GM04504 (cell line): ENCODE data around the gene RAB40AL.
A peak's percentile ranks its signal among the peaks of the same experiment; 100 is the strongest.
"Not testable (repeated sequence)": the region's sequence is repeated elsewhere in the genome, so short reads cannot be mapped to it uniquely, and the experiment has no call there.

Source experiments
- DNase-seq: peaks from one replicate; pipeline ENCODE4 v3.0.0-alpha.2; 2012; ENCODE audit warnings: low read depth

Gene RAB40AL, protein sequence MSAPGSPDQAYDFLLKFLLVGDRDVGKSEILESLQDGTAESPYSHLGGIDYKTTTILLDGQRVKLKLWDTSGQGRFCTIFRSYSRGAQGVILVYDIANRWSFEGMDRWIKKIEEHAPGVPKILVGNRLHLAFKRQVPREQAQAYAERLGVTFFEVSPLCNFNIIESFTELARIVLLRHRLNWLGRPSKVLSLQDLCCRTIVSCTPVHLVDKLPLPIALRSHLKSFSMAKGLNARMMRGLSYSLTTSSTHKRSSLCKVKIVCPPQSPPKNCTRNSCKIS

GRCh38 chrX:102936972-102937371, at the start of gene RAB40AL:
Gene RAB40AL (plus strand): TSS chrX:102937272. CDS start chrX:102937319, 47 bp downstream.
- DNase-seq: not testable (repeated sequence)

GRCh38 chrX:102887687-102888086, 49.4 kb upstream of the RAB40AL start:
- no peak for DNase-seq

DNA sequence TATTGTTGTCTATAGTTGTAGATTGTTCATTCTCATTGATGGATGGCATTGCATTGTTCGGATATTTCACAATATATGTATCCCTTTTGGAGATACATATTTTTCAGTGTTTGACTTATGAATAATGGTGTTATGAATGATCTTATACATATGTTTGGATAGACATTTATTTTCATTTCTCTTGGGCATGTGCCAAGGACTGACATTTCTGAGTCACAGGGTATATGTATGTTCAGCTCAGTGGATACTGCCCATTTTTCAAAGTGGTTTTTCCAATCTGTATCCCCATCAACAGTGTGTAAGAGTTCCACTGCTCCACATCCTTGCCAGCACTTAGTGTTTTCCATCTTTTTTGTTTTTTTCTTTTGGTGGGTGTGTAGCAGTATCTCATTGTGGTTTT, 45.0 kb upstream of the RAB40AL start:
- DNase-seq: no peak

- peak; percentile 45 for DNase-seq
Measured at GRCh38 chrX:102899940-102900916, 36.8 kb upstream of the RAB40AL start.

DNA sequence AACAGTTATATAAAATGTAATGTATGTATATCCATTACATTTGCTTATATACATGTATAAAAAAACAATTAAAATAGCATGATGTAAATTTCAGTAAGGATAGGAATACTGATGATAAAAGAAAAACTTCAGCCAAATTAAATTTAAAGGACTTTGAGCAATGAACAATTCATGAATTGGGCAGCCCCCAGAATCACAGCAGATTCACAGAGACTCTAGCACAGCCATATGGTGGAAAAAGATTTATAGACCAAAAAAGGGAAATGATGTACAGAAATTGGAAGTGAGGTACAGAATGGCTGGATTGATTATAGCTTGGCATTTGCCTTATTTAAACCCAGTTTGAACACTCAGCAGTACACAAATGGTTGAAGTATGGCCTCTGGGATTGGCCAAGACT, 34.7 kb upstream of the RAB40AL start:
- no peak for DNase-seq

- DNase-seq: no peak
Measured at GRCh38 chrX:102930990-102931756, 5.9 kb upstream of the RAB40AL start.

GRCh38 chrX:102934624-102935023, 2.4 kb upstream of the RAB40AL start:
- DNase-seq: no peak

- no peak for DNase-seq
Measured at GRCh38 chrX:102950908-102951866, 14.1 kb downstream of the RAB40AL start.

- no peak for DNase-seq
Measured at GRCh38 chrX:102957751-102958150, 20.7 kb downstream of the RAB40AL start.

GRCh38 chrX:102958794-102959193, 21.7 kb downstream of the RAB40AL start:
- DNase-seq: no peak

DNA sequence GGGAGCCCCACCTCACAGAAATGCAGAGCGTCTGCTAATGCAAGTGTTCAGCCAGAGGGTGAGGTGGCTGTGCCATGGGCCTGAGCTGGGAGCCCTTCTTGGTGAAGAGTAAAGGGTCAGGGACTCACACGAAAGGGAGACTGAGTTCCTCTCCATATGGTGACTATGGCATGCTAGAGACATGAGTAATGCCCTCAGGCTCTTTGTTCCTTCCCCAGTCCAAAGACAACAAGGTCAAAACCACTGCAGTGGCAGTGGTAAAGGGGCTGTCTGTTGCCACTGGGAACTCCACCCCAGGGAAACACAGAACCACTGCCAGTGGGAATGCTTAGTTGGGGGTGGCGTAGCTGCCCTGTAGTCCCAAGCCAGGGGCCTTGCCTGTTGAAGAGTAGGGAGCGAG, 22.4 kb downstream of the RAB40AL start:
- no peak for DNase-seq

- no peak for DNase-seq
Measured at GRCh38 chrX:102963955-102964354, 26.9 kb downstream of the RAB40AL start.

DNA sequence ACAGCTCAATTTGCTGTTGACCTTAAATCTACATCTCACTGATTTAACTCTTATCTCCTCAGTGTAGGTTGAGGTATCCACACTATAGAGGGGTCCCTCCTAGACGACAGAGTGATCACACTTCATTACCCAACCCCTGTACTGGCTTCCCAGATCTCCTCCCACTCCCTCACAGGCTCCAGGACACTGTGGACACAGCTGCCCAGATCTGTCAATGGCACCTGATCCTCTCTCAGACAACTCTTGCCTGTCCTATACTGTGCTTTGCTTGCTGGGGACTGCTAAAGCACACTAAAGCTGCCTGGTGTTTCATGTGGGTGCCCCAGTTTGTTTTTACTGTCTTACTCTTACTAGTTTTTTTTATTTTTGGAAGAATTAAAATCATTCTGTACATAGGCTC, 27.9 kb downstream of the RAB40AL start:
- no peak for DNase-seq

GRCh38 chrX:102966701-102967100, 29.6 kb downstream of the RAB40AL start:
- DNase-seq: no peak

DNA sequence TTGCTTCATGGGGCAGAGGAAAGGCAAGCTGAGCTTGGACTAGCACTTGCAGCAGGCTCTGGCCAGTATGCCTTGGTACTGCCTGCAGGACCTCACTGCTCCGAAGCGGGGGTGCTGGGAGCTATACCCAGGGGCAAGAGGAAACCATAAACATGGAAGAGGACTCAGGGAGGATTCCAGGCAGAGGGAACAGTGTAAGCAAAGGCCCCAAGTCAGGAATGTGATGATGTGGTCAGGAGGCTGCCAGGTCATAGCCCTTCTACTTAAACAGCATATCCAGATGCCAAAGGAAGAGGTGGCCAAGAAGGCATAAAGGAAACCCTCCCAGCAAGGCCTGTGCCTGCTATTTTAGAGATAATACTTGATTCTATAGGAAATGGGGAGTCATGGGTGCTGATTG, 31.1 kb downstream of the RAB40AL start:
- DNase-seq: no peak

GRCh38 chrX:102971536-102971935, 34.5 kb downstream of the RAB40AL start:
- DNase-seq: not testable (repeated sequence)

GRCh38 chrX:102975016-102975415, 37.9 kb downstream of the RAB40AL start:
- no peak for DNase-seq

- no peak for DNase-seq
Measured at GRCh38 chrX:102976286-102976685, 39.2 kb downstream of the RAB40AL start.

DNA sequence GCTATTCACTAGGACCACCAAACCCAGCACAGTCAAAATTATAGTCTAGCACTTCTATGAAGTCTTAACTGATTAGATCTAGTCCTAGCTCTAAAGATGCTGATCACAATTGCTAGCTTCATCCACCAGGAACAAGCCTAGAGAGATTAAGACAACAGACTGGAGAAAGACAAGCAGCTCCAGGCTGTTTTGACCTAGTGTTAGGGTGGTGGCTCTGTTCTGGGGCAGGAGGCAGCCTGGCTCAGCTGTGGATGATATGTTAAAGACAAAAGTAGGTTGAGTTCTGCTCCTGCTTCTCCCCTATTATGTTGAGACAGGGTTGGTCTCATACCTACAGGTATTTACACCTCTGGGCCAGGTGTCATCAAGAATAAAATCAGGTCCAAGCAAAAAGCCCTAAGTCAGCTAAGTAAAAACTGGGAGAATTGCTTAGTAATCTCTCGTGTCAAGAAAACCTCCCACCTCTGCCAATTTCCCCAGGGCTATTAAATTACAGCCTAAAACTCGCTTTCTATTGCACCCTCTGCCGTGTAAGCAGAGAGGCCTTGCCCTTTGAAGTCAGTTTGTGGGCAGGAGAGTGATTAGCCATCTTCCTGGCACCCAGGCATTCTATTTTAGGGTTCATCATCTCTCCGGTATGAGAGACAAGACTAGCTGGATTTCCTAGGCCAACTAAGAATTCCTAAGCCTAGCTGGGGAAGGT, 39.9 kb downstream of the RAB40AL start:
- peak; percentile 49 for DNase-seq

GRCh38 chrX:102978594-102978993, 41.5 kb downstream of the RAB40AL start:
- DNase-seq: no peak

DNA sequence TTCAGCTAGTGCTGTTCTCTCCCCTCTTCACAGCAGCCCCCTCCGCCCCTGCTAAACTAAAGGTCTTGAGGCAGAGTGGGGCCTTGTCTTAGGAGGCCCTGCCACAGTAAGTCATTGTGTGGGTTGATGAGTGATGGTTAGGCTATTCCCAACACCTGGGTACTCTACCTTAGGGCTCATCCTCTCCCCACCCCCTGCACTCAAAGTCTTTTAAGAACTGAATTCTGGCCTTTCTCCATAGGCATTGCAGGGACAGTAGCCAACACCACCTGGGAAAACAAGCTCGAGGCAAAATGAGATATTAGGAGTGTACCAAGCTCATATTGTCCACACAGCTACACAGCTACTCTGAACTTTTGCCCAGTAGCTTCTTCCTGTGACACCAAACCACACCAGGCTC, 42.5 kb downstream of the RAB40AL start:
- no peak for DNase-seq
